ENCODE measurements around the gene MT1A. TPM values are rescaled to one million over a fixed set of nuclear protein-coding genes. Genes with fewer than 3 reads are reported as not detected.
"Not testable (repeated sequence)": the region's sequence is repeated elsewhere in the genome, so short reads cannot be mapped to it uniquely, and the experiment has no call there.

MT1A gene
- total RNA-seq, 1 donor from 2014 or later = not detected

DNA sequence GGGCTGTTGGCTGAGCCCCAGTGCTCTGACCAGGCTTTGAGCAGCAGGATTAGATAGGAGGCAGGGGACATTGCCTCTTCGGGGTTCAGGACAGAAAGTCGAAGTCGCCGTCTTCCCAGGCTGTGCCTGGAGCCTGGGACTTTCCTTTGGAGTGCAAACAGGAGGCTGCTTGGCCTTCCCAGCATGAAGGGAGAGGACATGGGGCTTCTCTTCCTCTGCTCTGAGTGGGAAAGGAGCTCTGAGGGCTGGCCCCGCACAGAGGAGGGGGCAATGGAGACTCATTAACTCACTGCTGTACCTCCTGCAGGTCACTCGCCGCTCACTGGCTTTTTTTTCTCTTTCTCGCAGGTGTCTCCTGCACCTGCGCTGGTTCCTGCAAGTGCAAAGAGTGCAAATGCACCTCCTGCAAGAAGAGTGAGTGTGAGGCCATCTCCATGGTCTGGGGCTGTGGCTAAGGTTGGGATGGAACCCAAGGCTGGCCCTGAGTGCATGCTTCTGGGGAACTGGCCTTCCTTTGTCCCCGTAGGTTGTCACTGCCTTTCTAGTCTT, 19.9 kb downstream of the MT1A start:
- no peak for DNase-seq

DNA sequence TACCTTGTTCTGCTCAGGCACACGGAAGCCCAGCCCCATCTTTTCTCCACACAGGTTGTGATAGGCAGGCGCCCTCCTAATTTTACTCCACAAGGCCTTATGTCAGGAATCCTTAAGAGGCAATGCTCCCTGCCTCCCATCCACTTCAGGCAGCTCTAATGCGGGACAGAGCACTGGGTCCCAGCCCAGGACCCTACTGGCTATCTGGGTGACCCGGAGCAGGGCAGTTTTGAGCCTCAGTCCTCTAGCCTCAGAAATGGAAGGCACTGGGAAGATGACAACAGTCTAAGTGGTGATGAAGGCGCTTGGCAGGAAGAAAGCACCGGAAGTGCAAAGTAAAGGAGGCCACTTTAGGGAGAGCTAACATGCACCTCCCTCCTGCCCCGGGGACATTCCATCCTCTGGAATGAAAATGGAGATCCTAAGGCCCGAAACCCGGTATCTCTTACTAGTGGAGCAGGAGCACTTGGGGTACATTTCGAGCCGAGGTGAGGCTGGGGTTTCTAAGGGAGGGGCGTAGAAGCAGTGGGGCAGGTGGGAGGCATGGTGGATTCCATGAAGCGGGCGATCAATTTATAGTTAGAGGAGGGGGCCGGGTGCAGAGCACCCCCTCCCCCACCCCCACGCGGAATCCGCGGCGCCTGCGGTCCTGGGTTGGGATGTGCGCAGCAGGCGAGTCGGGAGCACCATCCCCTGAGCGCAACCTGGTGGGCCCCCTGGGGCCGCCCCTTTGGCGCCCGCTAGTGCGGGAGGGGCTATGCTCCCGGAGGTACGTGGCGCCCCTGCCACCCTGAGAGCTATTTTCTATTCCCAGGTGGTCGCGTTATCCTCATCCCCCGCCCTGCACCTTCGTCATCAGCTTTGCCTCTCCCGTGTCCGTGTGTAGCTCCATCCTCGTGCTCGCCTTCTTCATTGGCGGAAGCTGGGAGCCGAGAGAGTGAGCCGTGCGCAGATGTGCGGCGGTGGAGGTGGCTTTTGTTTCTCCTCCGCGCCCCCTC, 24.2 kb downstream of the MT1A start:
- no peak for DNase-seq

DNA sequence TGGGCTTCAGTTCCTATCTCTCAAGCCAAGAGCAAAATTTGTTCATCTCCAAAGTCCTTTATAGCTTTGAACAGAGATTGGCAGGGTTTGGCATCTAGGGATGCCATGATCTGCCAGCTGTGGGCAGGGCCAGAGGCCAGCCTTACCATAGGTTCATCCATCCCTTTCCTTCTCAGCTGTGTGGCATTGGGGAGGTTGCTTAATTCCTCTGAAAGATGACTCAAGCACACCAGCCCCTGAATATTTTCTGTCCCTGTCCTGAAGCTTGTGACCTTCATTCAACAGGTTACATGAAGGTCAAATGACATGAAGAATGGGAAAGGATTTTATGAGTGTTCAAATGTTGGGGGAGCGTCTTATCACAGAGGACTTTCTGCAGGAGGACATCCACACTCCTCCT, 26.0 kb downstream of the MT1A start:
- DNase-seq = no peak

DNA sequence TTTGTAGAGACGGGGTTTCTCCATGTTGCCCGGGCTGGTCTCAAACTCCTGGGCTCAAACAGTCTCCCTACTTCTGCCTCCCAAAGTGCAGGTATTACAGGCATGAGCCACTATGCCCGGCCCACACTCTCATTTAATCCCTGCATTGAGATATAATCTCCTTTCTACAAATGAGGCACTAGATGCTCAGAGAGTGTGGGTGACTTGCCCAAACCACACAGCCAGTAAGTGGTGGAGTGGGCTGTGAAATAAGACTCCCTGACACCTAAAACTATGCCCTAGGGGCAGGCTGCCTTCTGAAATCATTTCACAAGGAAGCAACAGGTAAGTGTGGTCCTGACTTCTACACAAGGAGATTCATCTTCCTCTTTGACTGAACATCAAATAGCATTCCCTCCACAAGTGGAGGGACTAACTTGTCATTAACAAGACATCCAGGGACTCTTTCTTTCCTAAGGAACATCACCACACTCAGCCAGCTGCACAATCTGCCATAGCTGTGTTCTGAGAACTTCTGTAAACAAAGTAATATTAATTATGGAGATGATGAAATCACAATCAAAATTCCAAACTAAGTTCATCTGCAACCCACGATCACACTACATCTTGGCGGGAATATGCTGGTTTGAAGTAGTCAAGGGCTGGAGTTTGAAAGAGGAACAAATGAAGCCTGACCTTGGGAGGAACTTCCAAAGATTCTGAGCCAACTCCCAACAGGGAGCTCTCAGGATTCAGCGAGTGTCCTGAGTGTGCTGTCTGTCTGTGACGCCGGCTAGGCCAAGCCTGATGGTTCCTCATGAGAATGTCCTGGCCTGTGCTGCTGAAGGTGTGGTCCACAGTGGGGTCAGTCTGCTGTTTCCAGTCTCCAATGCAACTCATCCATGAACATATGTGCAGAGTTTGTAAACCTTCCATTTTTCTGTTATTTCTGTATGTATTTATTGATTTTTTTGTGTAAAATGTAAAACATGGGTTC, 27.1 kb downstream of the MT1A start:
- DNase-seq = not testable (repeated sequence)

DNA sequence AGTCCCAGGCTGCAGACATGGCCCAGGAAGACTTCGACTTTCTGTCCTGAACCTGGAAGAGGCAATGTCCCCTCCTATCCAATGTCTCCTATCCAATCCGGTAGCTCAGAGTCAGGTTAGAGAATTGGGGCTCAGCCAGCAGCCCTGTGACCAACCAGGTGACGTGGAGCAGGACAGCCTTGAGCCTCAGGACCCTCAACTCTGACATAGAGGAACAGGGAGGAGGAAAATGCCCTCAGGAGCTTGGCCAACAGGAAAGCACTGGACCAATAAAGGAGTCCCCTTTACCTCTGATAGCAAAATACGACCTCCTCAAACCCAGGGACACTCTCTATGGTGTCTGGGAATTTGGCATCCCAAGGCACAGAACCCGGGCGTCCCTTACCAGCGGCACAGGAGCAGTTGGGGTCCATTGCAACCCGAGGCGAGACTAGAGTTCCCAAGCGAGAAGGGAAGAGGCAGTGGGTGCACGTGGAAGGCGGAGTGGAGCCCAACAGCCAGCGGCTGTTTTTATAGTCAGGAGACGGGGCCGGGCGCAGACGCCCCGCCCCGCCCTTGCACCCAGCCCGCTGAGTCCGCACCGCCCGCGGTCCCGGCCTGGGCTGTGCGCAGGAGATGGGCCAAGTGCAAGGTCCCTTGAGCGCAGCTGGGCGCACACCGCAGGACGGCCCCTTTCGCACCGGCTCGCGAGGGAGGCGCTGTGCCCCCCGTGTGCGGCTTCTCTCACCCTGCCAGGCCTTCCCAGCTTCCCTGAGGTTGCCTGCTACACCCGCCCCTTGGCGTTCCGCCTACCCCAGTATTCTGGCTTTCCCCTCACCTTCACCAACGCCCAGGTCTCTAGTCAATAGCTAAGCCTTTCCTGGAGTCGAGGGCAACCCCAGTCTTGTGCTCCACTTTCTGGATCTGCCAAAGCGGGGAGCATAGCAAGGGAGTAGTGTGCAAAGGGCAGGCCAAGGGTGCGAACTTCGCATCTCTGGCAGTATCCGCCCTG, 29.4 kb downstream of the MT1A start, which contains the start of gene MT1G:
Gene MT1G (minus strand): TSS at position 485 of the 991 bp plus-strand sequence. CDS start 72 bp downstream, at position 413.
- no peak for DNase-seq

DNA sequence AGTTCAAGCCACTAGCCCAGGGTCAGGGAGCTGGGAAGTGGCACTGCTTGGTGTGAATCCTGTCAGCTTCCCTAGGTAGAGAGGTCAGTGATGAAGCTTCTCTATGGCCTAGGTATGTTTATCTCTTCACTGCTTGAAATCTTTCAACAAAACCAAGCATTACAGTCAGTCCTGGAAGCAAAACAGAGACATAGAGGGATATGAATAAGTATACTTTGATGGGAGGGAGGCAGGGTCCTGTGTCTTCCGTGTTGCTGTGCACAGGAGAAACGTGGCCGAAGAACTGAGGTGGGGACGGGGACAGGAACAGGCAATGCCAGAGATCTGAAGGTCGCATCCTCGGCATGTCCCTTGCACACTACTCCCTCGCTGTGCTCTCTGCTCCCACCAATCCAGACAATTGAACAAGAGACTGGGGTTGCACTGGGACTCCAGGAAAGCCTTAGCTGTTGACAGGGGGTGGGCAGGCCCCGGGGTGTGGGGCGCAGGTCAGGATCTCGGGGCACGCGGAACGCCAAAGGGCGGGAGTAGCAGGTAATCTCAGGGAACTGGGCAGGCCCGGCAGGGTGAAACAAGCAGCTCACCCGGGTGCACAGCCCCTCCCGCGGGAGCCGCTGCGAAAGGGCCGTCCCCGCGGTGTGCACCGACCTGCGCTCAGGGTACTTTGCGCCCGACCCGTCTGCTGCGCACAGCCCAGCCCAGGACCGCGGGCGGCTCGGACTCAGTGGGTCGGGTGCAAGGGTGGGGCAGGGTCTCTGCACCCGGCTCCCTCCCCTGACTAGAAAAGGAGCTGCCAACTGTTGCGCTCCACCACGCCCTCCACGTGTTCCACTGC, 30.8 kb downstream of the MT1A start, which contains the start of gene MT1H:
Gene MT1H (plus strand): TSS at position 810 of the 835 bp plus-strand sequence. CDS start 71 bp downstream, outside the sequence.
- no peak for DNase-seq

DNA sequence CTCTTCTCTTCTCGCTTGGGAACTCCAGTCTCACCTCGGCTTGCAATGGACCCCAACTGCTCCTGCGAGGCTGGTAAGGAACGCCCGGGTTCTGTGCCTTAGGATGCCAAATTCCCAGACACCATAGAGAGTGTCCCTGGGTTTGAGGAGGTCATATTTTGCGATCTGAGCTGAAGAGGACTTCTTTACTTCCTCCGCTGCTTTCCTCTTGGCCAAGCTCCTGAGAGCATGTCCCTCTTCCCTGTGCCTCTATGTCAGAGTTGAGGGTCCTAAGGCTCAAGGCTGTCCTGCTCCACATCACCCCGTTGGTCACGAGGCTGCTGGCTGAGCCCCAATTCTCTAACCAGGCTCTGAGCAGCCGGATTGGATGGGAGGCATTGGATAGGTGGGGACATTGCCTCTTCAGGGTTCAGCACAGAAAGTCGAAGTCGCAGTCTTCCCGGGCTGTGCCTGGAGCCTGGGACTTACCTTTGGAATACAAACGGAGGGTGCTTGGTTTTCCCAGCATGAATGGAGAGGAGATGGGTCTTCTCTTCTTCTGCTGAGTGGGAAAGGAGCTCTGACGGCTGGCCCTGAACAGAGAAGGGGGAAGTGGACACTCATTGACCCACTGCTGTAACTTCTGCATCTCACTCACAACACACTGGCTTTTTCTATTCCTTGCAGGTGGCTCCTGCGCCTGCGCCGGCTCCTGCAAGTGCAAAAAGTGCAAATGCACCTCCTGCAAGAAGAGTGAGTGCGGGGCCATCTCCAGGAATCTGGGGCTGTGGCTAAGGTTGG, 31.6 kb downstream of the MT1A start:
- DNase-seq = no peak

DNA sequence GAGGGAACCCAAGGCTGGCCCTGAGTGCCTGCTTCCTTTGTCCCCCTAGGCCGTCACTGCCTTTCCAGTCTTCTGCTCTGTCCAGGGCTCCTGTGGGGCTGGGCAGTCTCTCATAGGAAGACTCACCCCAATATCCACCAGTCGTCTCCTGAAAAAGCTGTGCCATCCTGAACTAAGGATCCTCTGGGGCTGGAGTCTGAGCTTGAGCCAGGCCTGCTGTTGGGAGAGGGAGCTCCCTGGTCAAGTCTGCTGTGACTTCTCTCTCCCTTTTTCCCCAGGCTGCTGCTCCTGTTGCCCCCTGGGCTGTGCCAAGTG, 32.1 kb downstream of the MT1A start:
- DNase-seq = no peak

DNA sequence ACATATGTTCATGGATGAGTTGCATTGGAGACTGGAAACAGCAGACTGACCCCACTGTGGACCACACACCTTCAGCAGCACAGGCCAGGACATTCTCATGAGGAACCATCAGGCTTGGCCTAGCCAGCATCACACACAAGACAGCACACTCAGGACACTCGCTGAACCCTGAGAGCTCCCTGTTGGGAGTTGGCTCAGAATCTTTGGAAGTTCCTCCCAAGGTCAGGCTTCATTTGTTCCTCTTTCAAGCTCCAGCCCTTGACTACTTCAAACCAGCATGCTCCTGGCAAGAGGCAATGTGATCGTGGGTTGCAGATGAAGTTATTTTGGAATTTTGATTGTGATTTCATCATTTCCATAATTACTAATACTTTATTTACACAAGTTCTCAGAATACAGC, 33.2 kb downstream of the MT1A start:
- DNase-seq = not testable (repeated sequence)

DNA sequence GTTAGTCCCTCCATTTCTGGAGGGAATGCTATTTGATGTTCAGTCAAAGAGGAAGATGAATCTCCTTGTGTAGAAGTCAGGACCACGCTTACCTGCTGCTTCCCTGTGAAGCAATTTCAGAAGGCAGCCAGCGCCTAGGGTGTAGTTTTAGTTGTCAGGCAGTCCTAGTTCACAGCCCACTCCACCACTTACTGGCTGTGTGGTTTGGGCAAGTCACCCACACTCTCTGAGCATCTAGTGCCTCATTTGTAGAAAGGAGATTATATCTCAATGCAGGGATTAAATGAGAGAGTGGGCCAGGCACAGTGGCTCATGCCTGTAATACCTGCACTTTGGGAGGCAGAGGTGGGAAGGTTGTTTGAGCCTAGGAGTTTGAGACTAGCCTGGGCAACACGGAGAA, 33.7 kb downstream of the MT1A start:
- DNase-seq = not testable (repeated sequence)

DNA sequence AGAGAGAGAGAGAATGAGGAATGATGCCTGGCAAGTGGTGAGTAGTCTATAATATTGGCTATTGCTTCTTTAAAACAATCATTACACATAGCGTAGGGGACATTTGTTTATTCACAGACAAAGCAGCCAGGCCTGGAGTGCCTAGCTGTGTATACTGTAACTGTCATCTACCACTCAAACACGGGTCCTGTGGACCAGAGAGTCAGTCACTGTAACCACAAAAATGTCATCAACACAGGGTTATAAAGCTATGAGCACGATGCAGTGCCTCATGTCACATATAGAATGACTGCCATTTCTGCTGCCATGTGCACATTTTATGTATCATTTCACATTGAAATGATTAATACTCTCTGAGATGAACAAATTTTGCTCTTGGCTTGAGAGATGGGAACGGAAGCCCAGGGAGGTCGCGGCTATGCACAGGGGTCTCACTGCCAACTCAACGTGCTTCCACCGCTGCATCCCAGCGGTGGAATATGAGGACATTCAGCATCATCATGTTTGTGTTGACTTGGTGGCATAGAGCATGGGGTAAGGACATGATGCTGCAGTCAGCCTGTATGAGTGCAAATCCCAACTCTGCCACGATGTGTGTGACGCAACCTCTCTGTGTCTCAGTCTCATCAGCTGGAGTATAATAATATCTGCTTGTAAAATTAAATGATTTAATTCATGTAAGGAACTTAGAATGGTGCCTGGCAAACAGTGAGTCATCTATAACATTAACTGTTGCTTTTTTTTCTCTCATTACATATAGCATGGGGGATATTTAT, 34.5 kb downstream of the MT1A start:
- DNase-seq = no peak

DNA sequence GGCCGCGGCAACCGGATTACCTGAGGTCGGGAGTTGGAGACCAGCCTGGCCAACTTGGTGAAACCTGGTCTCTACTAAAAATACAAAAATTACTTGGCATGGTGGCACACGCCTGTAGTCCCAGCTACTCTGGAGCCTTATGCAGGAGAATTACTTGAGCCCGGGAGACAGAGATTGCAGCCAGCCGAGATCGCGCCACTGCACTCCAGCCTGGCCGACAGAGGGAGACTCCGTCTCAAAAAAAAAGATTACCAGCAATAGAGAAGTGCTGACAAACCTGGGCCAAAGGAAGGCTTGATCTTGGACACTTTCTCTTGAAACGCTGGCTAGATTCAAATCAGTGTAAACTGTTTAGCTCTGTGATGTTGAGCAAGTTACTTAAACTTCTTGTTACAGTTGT, 35.5 kb downstream of the MT1A start:
- no peak for DNase-seq

DNA sequence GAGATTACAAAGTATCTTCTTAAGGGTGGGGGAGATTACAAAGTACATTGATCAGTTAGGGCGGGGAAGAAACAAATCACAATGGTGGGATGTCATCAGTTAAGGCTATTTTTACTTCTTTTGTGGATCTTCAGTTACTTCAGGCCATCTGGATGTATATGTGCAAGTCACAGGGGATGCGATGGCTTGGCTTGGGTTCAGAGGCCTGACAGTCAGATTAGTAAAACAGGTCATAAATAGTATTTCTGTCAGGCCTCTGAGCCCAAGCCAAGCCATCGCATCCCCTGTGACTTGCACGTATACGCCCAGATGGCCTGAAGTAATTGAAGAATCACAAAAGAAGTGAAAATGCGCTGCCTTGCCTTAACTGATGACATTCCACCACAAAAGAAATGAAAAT, 36.1 kb downstream of the MT1A start:
- DNase-seq = not testable (repeated sequence)

DNA sequence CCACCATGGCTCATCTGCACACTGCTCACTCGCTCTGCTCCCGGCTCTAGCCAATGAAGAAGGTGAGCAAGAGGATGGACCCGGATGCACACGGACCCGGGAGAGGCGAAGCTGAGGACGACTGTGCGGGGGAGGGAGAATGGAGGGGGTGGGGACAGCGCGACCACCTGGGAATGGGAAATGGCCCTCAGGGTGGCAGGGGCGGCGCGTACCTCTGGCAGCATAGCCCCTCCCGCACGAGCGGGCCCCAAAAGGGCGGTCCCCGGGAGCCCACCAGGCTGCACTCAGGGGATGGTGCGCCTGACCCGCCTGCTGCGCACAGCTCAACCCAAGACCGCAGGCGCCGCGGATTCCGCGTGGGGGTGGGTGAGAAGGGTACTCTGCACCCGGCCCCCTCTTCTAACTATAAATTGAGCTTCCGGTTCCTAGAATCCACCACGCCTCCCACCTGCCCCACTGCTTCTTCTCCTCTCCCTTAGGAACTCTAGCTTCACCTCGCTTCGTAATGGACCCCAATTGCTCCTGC, 37.3 kb downstream of the MT1A start:
- DNase-seq = no peak

DNA sequence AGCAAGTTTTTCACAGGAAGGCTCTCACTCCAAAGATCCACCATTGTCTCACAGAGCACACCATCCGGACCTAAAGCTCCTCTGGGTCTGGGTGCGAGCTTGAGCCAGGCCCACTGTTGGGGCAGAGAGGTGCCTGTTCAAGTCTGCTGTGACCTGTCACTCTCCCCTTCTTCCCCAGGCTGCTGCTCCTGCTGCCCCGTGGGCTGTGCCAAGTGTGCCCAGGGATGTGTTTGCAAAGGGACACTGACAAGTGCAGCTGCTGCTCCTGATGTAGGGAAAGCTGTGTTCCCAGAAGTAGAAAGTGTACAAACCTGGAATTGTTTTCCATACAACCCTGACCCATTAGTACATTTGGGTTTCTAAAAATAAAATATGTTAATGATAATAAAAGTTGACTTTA, 39.0 kb downstream of the MT1A start:
- no peak for DNase-seq

DNA sequence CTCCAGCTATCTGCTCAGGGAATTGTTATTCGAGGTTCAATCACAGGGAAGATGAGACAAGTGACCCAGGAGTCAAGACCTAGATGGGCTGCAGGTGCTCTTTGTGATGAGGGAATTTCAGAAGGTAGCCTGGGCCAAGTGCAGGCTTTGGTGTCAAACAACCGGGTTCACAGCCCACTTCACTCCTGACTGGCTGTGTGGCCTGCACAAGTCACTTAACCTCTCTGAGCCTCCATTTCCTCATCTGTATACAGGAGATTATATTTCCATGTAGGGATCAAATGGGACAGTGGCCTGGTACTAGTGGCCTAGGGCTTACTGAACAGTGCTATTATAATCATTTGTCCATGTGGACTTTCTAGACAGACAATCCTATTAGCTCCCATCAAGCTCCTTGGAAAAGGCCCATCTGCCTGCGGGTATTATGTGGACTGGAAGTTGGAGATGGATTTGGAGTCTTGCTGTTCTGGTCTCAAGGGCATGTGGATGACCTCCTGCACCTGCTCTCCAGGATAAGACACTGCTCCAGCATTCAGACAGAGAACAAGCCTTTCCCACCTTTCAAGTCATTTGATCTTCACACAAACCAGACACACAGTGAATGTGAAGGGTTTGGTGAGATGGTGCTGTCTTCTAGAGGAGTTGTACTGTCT, 40.7 kb downstream of the MT1A start:
- DNase-seq = no peak

DNA sequence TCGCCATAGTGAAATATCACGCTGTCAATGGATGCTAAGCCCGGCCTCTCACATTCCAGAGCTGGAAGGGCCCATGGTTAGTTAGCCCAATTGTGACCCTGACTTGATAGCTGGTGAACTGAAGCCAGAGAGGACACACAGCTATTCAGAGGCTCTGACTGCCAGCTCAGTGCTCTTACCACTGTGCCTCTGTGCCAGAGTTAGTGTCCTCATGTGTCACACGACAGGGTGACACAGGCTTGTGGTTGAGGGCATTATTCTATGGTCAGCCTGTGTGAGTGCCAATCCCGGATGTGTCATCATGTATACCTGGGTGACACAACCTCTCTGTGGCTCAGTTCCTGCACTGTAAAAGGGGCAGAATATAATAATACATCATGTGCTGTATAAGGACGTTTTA, 41.4 kb downstream of the MT1A start:
- DNase-seq = no peak

All from occipital lobe (tissue), 2 donors.